ENCODE results near the gene HNRNPM.

- TF ChIP-seq CTCF (IDR thresholded peaks at IDR 0.05) (no peak), POLR2AphosphoS5 (IDR thresholded peaks at IDR 0.05) (no peak), POLR2A (IDR thresholded peaks at IDR 0.05; ENCODE audit: low read depth) (no peak)
These were observed 5.1 kb downstream of the HNRNPM start for GRCh38 chr19:8449830-8450229.

All from esophagus muscularis mucosa (tissue), 3 donors.